PC-3 (cell line): ENCODE data around the gene UBE2E2. TPM values are rescaled to one million over a fixed set of nuclear protein-coding genes. Genes with fewer than 3 reads are reported as not detected.

Source experiments
- ATAC-seq: fragments of 200-7000 bp; cut with Tn5 transposase; 2 replicates; pipeline ENCODE4 v1.9.1; 2020; ENCODE audit warnings: mild to moderate bottlenecking, moderate library complexity
- BruUV-seq: library from RNA; stranded (reverse); fragments of 400-500 nt; replicated peaks from 2 replicates; lab custom pipeline; 2021; lab: Mats Ljungman, UMichigan
- CTCF ChIA-PET: fragments of 300-600 bp; sonication (Branson Sonifier 250); formaldehyde crosslinking; loops from one replicate; lab custom pipeline; 2022; ENCODE audit warnings: antibody characterized with exemption; lab: Charles Lee
- POLR2A ChIA-PET: fragments of 300-600 bp; sonication (Branson Sonifier 250); formaldehyde crosslinking; loops from one replicate; lab custom pipeline; 2022; ENCODE audit warnings: antibody characterized with exemption; ENCODE audit not compliant: unreplicated experiment; lab: Charles Lee
- DNase-seq: peaks from one replicate; pipeline ENCODE4 v3.0.0-alpha.2; 2015
- H2AFZ ChIP-seq: fragments of 300-600 bp; sonication (generic); 2 replicates; pipeline ENCODE4 v1.6.0; 2016; ENCODE audit warnings: antibody characterized with exemption, low read length
- H3F3A ChIP-seq: fragments of 300-600 bp; sonication (generic); one replicate; pipeline ENCODE4 v1.6.0; 2017; ENCODE audit warnings: antibody characterized with exemption, low read length, control low read depth, mild to moderate bottlenecking; ENCODE audit not compliant: unreplicated experiment
- H3K27ac ChIP-seq: fragments of 300-600 bp; sonication (generic); 2 replicates; pipeline ENCODE4 v1.5.1; 2016; ENCODE audit warnings: mild to moderate bottlenecking, low read length
- H3K27me3 ChIP-seq: fragments of 300-600 bp; sonication (generic); 2 replicates; pipeline ENCODE4 v1.6.1; 2016; ENCODE audit warnings: low read length, mixed read lengths
- H3K36me3 ChIP-seq: fragments of 300-600 bp; sonication (generic); 2 replicates; pipeline ENCODE4 v1.6.1; 2016; ENCODE audit warnings: low read depth, mixed run types, low read length, mixed read lengths
- H3K4me1 ChIP-seq: fragments of 300-600 bp; sonication (generic); 2 replicates; pipeline ENCODE4 v1.5.1; 2016; ENCODE audit warnings: low read length; ENCODE audit not compliant: insufficient read depth
- H3K4me2 ChIP-seq: fragments of 300-600 bp; sonication (generic); 2 replicates; pipeline ENCODE4 v1.6.0; 2016; ENCODE audit warnings: low read length
- H3K4me3 ChIP-seq: fragments of 300-600 bp; sonication (generic); 2 replicates; pipeline ENCODE4 v1.5.1; 2016; ENCODE audit warnings: mild to moderate bottlenecking, low read length, mixed read lengths
- H3K79me2 ChIP-seq: fragments of 300-600 bp; sonication (generic); 2 replicates; pipeline ENCODE4 v1.6.1; 2017; ENCODE audit warnings: low read length, mixed read lengths
- H3K9ac ChIP-seq: fragments of 300-600 bp; sonication (generic); 2 replicates; pipeline ENCODE4 v1.6.0; 2016; ENCODE audit warnings: mild to moderate bottlenecking, low read length
- H3K9me2 ChIP-seq: fragments of 300-600 bp; sonication (generic); replicated peaks from 2 replicates; pipeline ENCODE4 v1.6.1; 2016; ENCODE audit warnings: mixed run types, low read length, mixed read lengths
- H3K9me3 ChIP-seq: fragments of 300-600 bp; sonication (generic); 2 replicates; pipeline ENCODE4 v1.6.1; 2016; ENCODE audit warnings: low read length, mixed read lengths
- H4K20me1 ChIP-seq: fragments of 300-600 bp; sonication (generic); 2 replicates; pipeline ENCODE4 v1.6.1; 2016; ENCODE audit warnings: low read length, mixed read lengths
- EZH2 ChIP-seq: fragments of 300-600 bp; sonication (generic); IDR thresholded peaks from one replicate; pipeline ENCODE4 v1.6.1; 2017; ENCODE audit warnings: antibody characterized with exemption, mild to moderate bottlenecking, low read length; ENCODE audit not compliant: unreplicated experiment
- EZH2phosphoT487 ChIP-seq: fragments of 300-600 bp; sonication (generic); IDR thresholded peaks from 2 replicates; pipeline ENCODE4 v1.6.1; 2018; ENCODE audit warnings: mild to moderate bottlenecking, antibody characterized with exemption, low read length, borderline replicate concordance
- intact Hi-C: fragments of 100-400 bp; cut with micrococcal nuclease; formaldehyde crosslinking; loops from 2 replicates; pipeline ENCODE4 v1.9.0; 2023
- total RNA-seq: library from RNA; depleted of rRNA; stranded (reverse); fragments of >200 nt; gene quantifications from 2 replicates; pipeline ENCODE4 v1.2.3, GENCODE V29; 2014
- TF ChIP-seq, protein P1 (sequence below): fragments of 300-600 bp; sonication (generic); conservative IDR thresholded peaks from 2 replicates; pipeline ENCODE4 v1.5.1; 2017; ENCODE audit warnings: antibody characterized with exemption, low read depth, mild to moderate bottlenecking, low read length

The UBE2E2 gene
- total RNA-seq, 1 experiment from 2014 or later = 25.6 TPM

DNA sequence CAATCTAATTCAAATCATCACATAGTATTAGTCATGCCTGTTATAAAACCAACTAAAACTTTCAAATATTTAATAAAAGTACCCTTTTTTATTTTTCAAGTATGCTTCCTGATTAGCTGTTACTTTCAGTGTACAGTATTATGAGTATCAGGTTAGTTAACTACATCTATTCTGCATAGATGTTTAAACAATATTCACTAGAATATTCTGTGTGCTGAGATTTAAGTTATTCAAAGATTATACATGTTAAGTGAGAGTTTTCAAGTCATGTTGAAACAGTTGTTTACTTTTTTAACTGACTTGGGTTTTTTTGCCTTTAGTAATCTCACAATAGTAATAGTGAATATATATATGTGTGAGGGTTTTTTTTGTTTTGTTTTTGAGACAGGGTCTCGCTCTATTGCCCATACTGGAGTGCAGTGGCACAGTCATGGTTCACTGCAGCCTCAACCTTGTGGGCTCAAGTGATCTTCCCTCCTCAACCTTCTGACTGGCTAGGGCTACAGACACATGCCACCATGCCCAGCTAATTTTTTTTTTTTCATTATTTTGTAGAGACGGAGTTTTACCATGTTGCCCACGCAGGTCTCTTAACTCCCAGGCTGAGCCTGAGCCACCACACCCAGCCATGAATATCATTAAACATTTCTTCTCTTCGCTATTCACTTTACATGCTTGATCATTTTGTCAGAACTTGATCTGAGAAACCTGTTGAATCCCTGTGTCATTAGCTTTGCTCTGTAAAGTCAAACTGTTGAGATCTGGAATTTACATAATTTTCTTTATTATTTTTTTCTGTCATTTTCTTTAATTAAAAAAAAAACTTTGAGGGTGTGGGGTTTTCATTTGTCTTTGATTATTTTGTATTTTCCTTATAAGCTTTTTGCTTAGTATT is 316.4 kb downstream of the UBE2E2 start:
- no peaks in the 10 kb centered on the region for H3K9me3 ChIP-seq
- TF ChIP-seq EZH2 = no peak
- TF ChIP-seq, protein P1, sequence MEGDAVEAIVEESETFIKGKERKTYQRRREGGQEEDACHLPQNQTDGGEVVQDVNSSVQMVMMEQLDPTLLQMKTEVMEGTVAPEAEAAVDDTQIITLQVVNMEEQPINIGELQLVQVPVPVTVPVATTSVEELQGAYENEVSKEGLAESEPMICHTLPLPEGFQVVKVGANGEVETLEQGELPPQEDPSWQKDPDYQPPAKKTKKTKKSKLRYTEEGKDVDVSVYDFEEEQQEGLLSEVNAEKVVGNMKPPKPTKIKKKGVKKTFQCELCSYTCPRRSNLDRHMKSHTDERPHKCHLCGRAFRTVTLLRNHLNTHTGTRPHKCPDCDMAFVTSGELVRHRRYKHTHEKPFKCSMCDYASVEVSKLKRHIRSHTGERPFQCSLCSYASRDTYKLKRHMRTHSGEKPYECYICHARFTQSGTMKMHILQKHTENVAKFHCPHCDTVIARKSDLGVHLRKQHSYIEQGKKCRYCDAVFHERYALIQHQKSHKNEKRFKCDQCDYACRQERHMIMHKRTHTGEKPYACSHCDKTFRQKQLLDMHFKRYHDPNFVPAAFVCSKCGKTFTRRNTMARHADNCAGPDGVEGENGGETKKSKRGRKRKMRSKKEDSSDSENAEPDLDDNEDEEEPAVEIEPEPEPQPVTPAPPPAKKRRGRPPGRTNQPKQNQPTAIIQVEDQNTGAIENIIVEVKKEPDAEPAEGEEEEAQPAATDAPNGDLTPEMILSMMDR = no peak
- TF ChIP-seq EZH2phosphoT487 = no peak
- no peaks in the 10 kb centered on the region for H3F3A ChIP-seq
- no peaks in the 10 kb centered on the region for H3K4me1 ChIP-seq
- no peaks in the 10 kb centered on the region for H3K9me2 ChIP-seq
- H3K9ac ChIP-seq = no peak overlapping the region
- no peak overlapping the region for H3K4me2 ChIP-seq
- intact Hi-C loops = no loop called here
- no peak overlapping the region for H2AFZ ChIP-seq
- no peaks in the 10 kb centered on the region for H4K20me1 ChIP-seq
- H3K4me3 ChIP-seq = no peak overlapping the region
- H3K36me3 ChIP-seq = no peaks in the 10 kb centered on the region
- no peaks in the 10 kb centered on the region for H3K79me2 ChIP-seq
- ATAC-seq (no peak), DNase-seq (no peak)
- ChIA-PET POLR2A (no interaction called here), CTCF (interaction anchor here (0.6 kb wide), 1 partner anchor 149 kb away, joined by 3 read pairs; no protein-coding TSS in a partner anchor)
- no TSS peak for BruUV-seq
- H3K27me3 ChIP-seq = no peaks in the 10 kb centered on the region
- no peak overlapping the region for H3K27ac ChIP-seq

- CTCF ChIA-PET = no interaction called here
- H3K4me3 ChIP-seq = no peak overlapping the region
- no peak for ATAC-seq
- no peaks in the 10 kb centered on the region for H3K79me2 ChIP-seq
- DNase-seq = no peak
- no TSS peak for BruUV-seq
- H3K9me3 ChIP-seq = no peaks in the 10 kb centered on the region
- intact Hi-C loops = no loop called here
- POLR2A ChIA-PET = no interaction called here
- no peaks in the 10 kb centered on the region for H4K20me1 ChIP-seq
- no peaks in the 10 kb centered on the region for H3K9me2 ChIP-seq
- H3K27ac ChIP-seq = no peak overlapping the region
- H3K4me1 ChIP-seq = no peaks in the 10 kb centered on the region
- H3K27me3 ChIP-seq = no peaks in the 10 kb centered on the region
- H2AFZ ChIP-seq = no peak overlapping the region
- no peak overlapping the region for H3K4me2 ChIP-seq
- no peak overlapping the region for H3K9ac ChIP-seq
- H3F3A ChIP-seq = no peaks in the 10 kb centered on the region
- no peaks in the 10 kb centered on the region for H3K36me3 ChIP-seq
- TF ChIP-seq, protein P1 = no peak
- TF ChIP-seq EZH2 = no peak
- no peak for TF ChIP-seq EZH2phosphoT487
Measured at GRCh38 chr3:23527326-23527725, 324.2 kb downstream of the UBE2E2 start.

DNA sequence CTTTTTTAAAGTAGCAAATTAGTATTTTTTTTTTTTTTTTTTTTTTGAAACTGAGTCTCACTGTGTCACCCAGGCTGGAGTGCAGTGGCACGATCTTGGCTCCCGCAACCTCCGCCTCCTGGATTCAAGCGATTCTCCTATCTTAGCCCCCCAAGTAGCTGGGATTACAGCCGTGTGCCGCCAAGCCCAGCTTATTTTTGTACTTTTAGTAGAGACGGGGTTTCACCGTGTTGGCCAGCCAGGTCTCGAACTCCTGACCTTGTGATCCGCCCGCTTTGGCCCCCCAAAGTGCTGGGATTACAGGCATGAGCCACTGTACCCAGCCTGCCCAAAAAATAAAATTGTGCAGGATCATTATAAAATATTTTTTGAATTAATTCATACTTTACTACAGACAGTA is 330.5 kb downstream of the UBE2E2 start:
- Histone ChIP-seq H3K9me2 (no peaks in the 10 kb centered on the region), H3K9me3 (no peaks in the 10 kb centered on the region), H3F3A (no peaks in the 10 kb centered on the region), H3K9ac (no peak overlapping the region), H3K27ac (no peak overlapping the region), H3K27me3 (no peaks in the 10 kb centered on the region), H3K79me2 (no peaks in the 10 kb centered on the region), H3K4me3 (no peak overlapping the region), H3K4me2 (no peak overlapping the region), H3K4me1 (no peaks in the 10 kb centered on the region), H4K20me1 (no peaks in the 10 kb centered on the region), H3K36me3 (no peaks in the 10 kb centered on the region), H2AFZ (no peak overlapping the region)
- POLR2A ChIA-PET = no interaction called here
- TF ChIP-seq EZH2 = no peak
- TF ChIP-seq, protein P1 = no peak
- TF ChIP-seq EZH2phosphoT487 = no peak
- ATAC-seq (no peak), DNase-seq (no peak)
- CTCF ChIA-PET = no interaction called here
- intact Hi-C loops = no loop called here
- BruUV-seq = no TSS peak
